Amygdala (tissue), 56 donors: ENCODE results near the gene CYTH1.
A peak's percentile ranks its signal among the peaks of the same experiment; 100 is the strongest.
"Not testable (repeated sequence)": the region's sequence is repeated elsewhere in the genome, so short reads cannot be mapped to it uniquely, and the experiment has no call there.

Source experiments
- DNase-seq, 56 donors: peaks; one replicate each; lab custom pipeline; 2025; lab: John Stamatoyannopoulos, UW

Gene CYTH1

DNA sequence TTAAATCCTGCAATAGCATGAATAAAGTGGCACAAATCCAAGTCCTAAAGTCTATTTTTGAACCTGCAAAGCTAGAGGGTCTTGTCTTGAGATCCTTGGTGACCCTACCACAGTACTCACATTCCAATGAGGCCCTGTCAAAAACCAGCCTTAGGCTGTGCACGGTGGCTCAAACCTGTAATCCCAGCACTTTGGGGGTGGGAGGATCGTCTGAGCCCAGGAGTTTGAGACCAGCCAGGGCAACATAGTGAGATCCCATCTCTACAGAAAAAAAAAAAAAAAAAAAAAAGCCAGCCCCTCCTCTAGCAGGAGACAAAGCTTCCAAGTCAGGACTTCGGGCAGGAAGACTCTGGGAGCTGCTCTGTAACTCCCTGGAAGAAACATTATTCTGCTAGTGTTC lies 16.3 kb downstream of the CYTH1 start:
- no peak for DNase-seq

DNA sequence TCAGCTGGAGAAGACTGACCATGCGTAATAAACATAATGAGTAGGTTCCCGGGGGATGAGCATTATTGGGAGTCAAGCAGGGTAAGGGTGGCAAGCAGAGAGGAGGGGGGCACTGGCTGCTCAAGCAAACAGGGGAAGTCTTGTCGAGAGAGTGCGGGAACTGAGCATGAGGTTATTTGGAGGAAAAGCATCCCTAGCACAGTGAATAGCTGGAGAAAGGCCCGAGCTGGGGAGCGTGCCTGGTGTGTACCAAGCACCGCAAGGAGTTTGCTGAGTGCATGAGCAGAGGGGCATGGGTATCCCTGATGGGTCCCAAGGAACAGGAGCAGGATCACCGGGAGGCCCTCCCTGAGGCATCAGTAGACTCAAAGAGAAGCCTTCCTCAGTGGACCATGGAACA lies 17.2 kb downstream of the CYTH1 start:
- DNase-seq, result peak in 28 of 56 donors; percentile 16 to 68 (median 39)

DNA sequence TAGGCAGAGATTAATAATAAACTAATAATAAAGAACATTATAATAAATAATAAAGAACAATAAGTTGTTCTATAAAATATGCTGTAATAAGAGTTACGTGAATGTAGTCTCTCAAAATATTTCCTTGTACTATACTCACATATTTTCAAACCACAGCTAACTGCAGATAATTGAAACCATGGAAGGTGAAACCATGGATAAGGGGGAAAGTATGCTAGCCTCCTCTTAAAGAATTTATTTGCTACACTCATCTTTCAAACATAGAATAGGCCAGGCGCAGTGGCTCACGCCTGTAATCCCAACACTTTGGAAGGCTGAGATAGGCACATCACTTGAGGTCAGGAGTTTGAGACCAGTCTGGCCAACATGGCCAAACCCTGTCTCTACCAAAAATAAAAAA lies 18.5 kb downstream of the CYTH1 start:
- no peak for DNase-seq

DNA sequence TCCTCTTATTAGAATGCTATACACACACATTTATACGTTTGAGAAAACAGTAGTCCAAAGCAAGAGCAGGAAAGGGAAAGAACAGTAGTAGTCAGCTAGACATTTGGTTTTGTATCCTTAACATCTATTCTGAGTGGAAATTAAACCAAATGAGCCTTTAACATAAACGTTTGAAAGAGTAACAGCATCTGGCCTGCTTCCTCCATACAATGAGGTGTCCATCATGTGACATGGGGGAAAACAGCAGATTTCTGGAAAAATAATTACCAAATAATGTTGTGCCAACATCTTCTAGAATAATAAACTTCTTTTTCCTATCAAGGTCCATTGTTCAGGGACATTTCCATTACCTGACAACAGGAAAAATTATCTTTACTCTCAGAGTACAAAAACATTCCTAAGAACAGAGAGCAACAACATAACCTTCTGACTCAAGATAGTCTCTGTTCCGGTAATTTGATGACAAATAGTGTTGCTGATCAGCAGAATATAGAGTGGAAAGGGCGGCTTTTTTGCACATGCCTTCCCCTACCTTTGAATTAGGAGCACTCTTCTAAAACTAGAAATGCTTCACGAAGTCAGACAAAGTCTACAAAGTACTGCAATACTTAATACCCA lies 20.2 kb downstream of the CYTH1 start:
- DNase-seq, result no peak

DNA sequence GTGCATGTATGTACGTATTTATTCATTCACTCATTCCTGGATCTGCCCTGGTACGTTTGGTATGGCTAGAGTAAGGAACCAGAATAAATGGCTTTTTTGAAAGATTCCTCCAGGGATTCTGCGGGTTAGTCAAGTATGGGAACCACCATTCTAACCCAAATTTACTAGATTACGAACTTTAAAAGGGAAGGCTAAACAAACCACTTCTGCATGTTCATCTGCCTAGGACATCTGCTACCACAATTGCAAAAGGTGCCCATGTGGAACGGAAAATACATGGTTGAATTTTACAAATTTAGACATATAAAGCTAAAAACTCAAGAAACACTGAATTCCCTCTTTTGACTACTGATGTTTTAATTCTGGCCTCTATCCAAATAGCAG lies 22.1 kb downstream of the CYTH1 start:
- DNase-seq, result no peak

DNA sequence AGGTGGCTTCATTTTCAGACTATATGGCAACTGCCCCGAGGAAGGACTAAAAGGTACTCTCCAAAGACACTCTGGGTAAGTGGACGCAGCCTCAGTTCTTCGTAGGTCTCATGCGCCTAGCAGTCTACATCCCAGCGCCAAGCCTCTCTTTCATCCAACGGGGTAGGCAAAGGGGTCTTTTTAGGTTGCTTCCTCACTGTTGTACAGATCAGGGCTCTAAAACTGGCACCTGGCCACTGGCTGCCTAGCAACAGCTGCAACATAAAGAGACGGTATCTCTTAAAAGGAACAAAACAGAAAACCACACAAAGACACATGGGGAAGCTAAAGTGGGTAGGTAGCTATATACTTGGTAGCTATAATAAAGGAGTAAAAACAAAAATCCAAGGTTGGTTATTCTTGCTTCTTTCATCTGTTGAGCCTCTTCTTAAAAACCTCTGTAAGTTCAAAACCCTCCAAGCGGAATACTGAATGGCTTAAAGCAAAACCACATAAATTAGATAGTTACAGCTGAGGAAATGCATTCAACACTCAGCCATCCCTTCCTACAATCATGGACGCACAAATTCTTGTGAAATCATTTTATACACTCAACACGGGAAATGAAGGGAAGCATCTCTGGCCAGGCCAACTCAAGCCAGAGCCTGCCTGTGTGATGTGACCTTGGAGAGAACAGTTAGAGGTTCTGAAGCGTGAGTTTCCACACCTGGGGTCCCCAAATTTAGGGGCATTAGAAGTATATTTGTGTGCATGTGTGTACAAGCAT lies 22.7 kb downstream of the CYTH1 start:
- peak in 2 of 56 donors; percentile 30 to 38 for DNase-seq

DNA sequence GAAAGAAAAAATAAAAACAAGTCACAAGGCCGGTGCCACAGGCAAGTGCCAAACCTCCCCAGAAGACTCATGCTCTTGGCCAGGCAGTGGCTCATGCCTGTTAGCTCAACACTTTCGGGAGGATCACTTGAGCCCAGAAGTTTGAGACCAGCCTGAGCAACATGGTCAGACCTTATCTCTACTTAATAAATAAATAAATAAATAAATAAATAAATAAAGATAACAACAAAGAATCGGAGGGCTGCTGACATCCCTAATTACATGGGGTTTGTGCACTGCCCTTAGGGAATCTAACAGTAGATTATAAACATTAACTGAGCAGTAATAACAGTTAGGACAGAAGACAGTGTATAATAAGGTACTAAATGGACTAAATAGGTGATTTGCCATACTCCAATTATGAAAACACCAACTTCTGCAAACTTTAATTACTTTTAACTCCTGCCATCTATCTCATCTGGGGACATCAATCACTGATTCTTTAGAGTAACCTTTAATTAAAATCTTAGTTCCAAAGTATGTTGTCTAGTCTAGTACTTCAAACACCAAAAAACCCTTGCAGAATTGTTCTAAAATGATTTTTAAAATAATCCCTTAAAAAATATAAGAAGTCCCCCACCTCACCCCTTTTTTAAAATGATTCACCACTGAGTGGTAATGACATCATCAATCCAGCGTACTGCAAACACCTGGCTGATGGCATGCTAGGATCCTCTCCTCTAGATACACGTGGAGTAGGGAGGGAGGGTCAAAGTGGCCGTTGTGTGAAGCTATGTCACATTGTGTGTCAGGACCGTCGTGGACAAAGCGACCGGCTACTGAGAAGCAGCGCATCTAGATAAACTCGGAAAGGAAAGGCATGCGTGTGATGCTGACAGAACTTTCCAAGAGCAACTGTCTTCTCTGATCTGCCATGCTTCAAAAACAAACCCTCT lies 28.5 kb downstream of the CYTH1 start:
- DNase-seq, result no peak

DNA sequence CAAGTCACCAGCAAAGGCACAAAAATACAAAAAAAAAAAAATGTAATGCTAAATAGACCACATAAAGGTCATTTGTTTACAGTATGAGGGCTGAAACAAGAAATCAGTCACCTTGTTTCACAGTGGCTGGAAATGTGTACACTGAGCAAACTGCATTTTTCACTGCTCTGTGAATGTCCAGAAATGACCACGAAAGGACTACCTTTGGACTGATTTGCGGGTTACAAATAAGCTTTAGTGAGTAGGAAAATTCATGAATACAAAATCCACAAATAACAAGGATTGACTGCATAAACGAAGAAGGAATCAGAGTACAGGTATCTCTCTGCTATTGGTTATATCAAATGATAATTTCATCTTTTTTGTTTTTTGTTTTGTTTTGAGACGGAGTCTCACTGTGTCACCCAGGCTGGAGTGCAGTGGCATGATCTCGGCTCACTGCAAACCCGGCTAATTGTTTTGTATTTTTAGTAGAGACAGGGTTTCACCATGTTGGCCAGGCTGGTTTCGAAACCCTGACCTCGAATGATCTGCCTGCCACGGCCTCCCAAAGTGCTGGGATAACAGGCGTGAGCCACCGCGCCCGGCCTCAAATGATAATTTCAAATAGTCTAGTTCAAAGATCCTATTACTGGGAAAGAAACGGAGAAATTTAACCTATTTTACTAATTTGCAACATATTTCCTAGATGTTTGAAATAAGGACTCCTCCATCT lies 30.5 kb downstream of the CYTH1 start:
- DNase-seq, result no peak

DNA sequence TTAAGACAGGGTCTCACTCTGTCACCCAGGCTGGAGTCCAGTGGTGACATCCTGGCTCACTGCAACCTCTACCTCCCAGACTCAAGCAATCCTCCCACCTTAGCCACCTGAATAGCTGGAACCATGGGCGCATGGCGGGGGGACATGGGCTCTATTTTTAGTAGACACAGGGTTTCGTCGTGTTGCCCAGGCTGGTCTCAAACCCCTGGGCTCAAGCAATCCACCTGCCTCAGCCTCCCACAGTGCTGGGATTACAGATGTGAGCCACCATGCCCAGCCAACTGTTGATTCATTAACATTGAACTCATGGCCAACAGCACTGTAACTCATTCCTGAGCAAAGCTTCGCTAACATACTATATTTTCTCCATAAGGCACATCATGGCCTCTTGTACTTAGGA lies 31.1 kb downstream of the CYTH1 start:
- DNase-seq, result not testable (repeated sequence)

DNA sequence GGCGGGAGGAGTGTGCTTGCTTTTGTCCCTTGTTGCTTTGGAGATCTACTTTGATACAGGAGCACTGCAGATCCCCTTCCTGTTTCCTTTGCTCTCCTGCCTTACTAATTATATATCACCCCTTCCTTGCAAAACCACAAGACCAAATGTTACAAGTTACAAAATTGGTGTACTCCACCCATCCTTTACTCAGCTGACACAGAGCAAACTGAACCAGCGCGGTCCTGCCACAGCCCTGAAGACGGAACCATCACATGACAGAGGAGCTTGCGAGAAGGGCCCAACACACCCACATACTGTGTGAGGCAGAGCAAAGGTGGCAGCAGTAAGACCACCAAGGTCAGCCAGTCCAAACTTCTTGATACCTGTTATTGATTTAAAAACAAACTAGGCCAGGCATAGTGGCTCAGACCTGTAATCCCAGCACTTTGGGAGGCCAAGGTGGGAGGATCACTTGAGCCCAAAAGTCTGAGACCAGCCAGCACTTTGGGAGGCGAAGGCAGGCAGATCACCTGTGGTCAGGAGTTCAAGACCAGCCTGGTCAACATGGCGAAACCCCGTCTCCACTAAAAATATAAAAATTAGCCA lies 33.2 kb downstream of the CYTH1 start:
- DNase-seq, result peak in 1 of 56 donors; percentile 27

DNA sequence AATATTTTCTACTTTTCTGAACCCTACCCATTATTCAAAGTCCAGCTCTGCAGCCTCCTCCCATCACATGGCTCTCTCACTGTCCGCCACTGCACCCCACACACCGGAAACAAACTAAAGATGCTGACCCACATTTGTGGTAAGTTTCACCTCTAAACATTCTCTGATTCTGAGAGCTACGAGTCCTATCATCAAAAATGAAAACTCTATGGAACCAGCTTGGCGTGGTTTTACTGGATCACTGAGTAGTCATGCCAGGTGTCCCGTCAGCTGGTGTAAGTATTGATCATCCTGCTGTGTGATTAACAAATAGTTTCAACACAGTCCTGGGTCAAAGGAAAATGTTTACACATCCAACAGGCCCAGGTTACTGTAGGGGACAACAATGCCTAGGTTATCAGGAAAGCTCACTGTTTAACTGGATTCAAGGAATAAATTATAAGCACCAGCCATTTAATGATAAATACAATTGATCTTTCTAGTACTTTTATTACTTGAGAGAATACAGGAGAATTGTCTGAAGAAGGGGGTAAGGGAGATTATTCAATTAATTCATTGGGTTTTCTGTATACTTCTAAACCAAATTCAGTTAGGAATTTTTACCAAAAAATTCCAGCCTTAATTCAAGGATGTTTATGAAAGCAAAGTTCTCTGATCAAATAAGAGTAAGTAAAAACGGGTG lies 33.9 kb downstream of the CYTH1 start:
- no peak for DNase-seq

DNA sequence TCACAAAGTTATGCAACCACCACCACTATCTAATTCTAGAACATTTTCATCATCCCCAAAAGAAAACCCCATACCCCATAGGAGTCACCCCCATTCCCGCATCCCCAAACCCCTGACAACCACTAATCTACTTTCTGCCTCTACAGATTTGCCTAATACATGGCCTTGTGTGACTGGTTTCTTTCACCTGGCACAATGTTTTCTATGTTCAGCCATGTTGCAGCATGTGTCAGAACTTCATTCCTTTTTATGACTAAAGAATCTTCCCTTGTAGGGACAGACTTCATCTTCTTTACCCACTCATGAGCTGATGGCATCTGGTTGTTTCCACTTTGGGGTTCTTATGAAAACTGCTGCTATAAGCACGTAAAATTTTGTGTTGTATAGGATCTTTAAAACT lies 34.6 kb downstream of the CYTH1 start:
- DNase-seq, result no peak

DNA sequence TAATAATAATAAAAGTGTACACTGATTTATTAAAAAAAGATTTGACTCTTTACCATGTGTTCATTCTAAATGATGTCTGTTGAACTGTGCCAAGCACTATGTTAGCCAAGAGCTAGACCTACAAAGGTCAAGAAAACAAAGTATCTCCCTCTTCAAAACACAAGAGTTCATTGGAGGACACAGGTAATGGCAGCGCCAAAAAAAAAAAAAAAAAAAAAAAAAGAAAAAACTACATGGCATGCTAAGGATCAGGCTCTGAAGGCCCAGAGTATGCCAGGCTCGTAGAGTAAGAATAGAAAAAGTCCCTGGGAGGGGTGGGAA lies 35.2 kb downstream of the CYTH1 start:
- DNase-seq, result no peak

DNA sequence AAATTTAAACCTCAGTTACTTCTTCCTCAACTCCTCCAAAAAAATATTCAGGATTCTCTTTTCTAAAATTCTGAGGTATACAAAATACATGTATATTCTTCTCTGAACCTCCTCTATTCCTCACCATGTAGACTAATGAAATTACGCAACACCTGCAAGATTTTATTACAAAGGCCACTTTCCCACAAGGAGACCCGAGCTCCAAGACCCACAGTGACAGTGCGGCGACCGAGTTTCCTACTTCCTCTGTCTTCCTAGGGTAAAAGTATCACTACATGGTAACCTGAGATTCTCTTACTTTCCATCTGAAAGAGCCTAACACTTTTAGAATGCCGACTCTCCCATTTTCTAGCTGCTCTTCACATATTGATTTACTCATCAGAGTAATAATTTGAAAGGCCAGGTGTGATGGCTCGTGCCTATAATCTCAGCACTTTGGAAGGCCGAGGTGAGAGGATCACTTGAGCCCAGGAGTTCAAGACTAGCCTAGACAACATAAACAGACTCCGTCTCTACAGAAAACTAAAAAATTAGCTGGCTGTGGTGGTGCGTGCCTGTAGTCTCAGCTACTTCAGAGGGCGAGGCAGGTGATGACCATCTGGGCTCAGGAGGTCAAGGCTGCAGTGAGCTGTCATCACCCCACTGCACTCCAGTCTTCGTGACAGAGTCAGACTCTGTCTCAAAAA lies 35.7 kb downstream of the CYTH1 start:
- no peak for DNase-seq

DNA sequence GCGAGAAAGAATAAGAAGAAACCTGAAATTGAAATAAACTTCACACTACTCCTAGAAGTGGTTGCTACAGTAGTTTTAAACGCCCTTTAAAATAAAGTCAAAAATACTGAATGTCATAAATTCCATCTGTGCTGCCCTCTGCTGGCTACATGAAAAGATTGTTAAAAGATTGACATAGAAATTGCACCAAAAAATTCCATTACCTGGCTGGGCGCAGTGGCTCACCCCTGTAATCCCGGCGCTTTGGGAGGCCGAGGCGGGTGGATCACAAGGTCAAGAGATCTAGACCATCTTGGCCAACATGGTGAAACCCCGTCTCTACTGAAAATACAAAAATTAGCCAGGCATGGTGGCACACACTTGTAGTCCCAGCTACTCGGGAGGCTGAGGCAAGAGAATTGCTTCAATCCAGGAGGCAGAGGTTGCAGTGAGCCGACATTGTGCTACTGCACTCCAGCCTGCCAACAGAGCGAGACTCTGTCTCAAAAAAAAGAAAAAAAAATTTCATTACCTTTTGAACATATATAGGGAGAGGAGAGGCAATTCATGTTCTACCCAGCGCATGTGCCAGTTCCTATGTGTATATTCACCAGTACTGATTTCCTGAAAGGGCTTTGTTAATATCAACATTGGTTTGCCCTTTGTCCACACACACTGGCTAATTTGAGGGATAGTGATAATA lies 36.5 kb downstream of the CYTH1 start:
- DNase-seq, result peak in 2 of 56 donors; percentile 46 to 55

DNA sequence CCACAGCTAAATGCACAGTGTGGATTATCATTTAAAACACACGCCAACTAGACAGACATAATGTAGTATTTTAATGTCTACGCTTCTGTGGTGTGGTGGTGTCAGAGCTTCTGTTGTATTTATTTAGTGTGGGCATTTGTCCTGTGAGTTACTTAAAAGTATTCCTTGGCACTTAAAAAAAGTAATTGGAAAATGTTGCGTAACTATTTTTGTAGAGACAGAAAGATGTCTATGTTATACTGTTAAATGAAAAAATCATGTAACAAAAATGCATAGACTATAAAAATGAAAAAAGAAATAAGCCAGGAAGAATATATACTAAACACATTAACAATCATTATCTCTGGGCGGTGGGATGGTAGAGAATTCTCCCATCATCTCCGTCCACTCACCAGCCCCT lies 39.2 kb downstream of the CYTH1 start:
- DNase-seq, result no peak

DNA sequence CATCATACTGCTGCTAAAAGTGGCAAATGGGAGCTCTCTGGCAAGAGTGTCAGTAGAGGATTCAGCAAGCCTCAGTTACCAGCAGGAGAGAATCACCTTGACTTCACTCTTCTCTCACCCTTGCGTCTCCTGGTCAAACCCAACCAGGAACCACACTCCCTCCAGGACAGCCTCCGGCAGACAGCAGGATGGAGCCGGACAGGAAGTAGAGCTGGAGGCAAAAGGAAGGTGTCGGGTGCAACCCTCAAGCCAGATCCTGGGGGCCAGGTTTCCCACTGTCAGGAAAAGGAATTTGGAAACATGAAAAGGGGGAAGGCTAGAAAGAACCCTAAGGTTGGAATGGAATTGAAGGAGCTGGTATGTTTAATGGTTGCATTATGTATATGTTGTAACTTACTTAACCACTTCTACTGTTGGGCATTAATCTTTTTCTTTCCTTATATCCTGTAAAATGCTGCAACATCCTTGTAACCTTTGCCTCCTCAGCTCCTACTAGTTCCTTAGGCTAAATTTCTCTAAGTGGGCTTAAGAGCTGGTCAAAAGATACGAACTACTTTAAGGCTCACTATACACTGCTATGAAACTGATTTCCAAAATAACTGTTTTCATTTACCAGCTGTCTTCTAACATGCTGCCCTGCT lies 40.3 kb downstream of the CYTH1 start:
- no peak for DNase-seq

DNA sequence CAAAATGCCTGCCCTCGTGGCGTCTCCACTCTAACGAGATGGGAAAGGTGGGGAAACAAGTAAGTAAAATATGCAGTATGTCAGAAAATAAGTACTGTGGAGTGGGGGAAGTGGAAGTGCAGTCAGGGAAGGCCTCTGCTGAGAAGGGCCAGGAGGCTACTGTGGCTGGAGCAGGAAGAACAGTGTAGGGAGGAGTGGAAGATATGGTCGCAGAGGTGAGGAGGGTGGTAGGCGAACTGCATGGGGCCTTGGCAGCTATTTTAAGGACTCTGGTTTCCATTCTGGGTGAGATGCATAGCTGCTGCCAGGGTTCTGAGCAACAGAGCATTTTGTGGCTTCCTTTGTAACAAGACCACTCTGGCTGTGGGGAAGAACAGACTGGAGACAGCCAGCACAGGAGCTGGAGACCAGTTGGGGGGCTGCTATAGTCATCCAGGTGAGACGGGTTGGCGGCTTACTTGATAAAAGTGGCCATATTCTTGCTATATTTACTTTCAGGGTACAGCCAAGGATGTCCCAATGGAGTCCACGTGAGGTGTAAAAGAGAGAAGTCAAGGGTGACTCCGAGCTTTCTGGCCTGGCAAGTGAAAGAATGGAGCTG lies 42.6 kb downstream of the CYTH1 start:
- DNase-seq, result no peak
